HG03439 (cell line): Measurements from ENCODE around the gene EPS8L2.

ENCODE experiments used
- ATAC-seq: cut with Tn5 transposase; IDR thresholded peaks from one replicate; pipeline ENCODE4 v1.9.1; 2021; ENCODE audit warnings: mild to moderate bottlenecking, moderate library complexity; ENCODE audit not compliant: unreplicated experiment

The EPS8L2 gene

DNA sequence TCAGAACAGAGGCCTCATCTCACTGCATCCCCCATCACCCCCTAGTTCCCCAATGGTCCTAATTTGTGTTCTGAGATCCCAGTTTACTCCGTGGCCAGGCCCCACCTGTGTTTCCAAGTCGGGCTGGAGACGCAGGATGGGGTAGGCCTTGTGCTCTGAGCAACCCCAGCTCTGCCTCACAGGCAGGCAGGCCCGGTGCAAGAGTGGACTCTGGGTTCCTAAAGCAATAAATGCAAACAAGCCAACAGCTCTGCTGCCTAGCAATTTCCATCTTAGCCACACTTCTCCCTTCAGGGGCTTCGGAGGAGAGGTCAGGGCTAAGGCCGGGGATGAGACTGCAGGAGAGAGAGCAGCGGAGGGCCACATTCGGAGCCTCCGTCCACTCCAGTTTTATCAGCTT lies 2.5 kb upstream of the EPS8L2 start:
- no peak for ATAC-seq

DNA sequence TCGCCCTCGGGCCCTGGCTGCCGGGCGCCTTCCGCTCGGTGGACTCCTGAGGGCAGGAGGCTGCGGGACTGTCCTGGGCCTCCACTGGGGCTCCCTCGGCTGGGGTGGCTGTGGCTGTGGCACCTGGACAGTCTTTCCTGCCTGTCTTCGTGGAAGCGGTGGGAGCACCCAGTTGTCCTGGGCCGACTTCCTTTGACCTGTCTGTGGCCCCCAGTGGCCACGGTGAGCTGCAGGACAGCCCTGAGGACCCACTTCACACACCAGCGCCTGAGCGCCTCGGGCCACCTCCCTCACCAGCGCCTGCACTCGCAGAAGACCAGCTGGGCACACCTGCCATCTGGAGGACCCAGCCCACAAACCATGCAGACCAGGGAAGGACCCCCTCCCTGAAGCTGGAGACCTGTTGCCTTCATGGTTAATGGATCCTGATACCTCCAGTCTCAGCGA lies 1.8 kb upstream of the EPS8L2 start:
- ATAC-seq = no peak

DNA sequence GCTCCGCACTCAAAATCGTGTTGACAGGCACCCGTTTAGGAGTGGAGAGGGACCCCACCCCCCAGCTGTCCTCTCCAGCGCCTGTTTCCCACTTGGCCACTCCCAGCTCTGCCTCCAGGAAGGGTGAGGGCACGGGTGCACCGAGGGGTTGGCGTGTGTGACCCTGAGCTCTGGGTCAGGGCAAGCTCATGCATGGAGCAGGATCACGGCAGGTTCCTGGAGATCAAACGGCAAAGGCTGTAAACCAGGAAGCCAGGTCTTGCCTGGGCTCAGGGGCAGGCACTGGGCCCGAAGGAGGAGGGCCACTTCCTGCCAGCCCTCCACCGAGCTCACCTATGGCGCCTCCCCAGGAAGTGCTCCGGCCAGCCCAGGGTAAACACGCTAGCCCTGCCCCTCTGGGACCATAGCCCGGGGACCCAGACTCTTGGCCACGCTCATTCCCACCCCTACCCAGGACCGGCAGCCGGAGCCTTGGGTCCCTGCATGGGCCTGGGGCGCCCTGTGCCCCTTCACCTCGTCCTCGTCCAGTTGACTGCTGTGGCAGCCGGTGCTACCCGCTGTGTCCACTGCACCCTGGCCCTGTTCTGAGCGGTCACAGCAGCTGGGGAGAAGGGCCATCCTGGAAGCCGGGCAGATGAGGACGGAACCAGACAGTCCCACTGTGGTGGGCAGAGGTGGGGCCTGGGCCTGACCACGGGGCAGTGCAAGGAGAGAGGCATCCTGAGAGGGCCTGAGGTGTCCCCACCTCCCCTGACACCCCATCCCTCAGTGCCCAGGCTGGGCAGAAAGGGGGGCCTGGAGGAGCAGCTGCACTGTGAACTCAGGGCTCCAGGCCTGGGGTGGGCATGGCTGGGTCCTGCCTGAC lies 1.0 kb upstream of the EPS8L2 start:
- no peak for ATAC-seq

GRCh38 chr11:706439-706956 lies 467 bp downstream of the EPS8L2 start:
- ATAC-seq = no peak

DNA sequence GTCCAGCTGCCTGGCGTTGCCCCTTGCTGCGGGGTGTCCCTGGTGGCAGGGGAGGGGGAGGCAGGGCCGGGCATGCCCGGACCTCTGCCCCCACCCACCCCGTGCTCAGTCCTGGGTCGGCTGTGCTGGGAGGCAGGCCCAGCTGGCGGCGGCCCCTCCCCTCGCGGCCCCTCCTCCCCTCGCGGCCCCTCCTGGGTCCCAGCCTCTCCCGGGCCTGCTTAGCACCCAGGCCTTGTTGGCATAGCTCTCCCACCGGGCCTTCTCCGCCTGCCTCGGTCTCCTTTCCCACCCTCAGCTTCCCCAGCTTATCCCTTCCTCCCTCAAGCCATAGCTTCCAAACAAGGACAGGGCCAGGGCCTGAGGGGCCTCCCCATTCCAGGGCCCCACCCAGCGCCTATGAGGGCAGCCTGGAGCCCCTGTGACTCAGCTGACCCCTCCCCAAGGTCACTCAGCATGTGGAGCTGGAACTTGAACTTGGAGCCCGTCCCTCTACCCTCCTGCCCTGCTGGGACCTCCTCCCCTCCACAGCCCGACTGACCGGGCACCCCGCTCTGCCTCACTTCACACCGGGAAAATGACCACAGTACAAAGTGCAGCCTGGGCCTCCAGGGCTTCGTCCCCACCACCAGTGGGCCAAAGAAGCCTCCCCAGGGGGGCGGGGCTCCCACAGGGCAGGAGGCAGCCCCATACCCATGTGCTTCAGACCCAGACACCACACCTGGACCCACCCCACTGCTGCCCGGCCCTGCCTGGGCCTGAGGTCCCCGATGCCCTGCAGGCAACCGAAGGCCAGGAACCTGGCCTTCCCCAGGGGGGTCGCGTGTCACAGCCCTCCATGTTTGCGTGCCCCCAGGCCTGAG lies 1.2 kb downstream of the EPS8L2 start:
- ATAC-seq = no peak

DNA sequence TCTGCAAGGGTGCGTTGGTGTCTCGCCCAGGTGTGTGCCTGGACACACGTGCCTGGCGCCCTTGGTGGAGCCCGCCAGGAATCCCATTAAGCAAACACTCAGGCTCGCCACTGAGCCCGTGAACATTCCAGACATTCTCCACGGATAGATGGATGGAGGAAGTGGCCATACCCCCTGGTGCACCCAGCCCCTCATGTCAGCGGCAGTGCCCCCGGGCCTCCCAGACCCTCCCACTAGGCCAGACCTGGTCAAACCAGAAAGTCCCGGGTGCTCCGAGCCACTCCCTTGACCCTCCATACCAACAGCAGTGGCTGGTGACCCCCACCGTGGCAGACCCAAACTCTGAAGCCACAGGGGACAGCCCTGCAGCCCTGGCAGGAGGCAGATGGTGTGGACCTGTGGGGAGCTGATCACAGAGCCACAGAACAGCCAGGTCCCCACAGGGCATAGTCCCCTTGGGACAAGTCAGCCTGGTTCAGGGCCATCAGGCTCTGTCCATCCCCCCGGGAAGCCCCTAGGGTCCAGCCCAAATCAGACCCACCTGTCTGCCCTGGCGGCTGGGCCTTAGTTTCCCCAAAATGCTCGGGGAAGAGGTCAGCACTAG lies 1.9 kb downstream of the EPS8L2 start:
- no peak for ATAC-seq

- ATAC-seq = no peak
Measured at GRCh38 chr11:708511-708910, 2.5 kb downstream of the EPS8L2 start.

DNA sequence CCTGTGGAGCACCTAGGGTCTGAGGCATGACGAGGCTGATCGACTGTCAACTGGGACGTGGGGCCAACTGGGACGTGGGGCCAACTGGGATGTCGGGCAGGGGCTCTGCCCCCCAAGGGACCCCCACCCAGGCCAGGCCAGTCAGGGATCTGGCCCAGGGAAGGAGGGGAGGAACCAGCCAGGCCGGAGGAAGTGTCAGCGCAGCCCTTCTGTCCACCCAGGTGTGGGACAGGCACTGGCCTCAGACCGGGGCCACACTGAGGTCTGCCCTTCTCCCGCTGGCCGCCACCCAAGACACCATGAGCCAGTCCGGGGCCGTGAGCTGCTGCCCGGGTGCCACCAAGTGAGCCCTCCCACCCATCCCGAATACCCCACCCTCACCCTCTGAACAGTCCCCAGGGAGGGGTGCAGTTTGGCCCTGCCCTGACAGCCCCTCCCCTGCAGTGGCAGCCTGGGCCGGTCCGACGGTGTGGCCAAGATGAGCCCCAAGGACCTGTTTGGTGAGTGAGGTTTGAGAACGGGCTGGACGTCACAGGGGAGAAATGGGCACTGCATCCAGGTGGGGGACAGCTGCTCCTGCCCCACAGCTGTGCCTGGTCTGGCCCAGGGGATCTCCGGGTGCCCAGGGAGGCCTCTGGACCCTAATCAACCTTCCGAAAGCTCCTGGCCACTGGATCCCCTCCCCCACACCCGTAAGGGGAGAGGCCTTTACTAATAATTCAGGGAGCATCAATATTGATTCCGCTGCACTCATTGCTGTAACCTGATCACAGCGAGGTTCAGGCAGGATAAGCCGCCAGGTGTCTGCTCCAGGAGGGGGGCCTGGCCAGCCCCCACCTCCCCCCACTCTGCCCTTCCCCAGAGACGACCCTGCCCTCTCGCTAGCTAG lies 3.3 kb downstream of the EPS8L2 start:
- ATAC-seq = no peak

DNA sequence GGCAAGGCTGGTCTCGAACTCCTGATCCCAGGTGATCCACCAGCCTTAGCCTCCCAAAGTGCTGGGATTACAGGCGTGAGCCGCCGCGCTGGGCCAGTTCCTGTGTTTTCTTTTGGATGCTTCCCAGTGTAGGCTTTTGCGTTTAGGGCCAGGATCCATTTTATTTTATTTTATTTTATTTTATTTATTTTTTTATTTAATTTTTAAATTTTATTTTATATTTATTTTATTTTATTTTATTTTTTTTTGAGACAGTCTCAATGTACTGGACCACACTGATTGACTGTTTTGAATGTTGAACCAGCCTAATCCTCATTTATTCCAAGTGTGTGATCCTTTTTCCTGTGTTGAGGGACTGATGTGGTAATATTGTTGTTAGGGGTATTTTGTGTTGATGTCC lies 8.4 kb downstream of the EPS8L2 start:
- no peak for ATAC-seq

DNA sequence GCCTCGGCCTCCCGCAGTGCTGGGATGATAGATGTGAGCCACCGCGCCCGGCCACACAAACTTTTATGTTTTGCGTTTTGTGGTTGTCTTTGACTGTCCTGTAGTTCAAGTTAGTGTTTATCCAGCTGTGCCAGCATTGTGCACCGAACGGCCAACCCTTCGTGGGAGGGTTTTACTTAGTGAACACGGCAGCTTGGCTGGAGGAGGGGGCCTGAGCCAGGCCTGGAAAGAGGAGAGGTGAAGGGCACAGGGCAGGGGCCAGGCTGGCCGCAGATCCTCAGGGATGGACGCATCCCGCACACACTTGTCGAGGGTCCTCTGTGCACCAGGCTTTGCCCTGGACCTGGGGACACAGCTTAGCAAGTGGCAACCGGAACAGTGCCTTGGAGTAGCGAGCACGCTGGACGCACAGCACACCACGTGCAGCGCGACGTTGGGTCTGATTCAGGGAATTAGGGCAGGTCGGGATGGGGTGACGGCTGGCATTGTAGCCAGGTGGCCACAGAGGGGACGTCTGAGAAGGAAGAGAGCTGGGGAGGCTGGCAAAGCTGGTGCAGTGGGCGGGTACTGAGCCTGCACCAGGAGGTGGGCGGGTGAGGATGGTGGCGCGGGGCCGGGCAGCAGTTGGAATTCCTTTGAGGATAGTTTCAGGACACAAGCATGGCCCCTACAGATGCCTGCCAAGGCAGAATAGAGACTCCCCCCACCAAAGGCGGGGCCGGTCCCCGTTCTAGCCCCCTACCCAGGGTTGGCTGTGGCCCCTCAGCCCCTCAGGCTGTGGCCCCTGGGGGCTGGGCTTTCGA lies 13.4 kb downstream of the EPS8L2 start:
- ATAC-seq = no peak

DNA sequence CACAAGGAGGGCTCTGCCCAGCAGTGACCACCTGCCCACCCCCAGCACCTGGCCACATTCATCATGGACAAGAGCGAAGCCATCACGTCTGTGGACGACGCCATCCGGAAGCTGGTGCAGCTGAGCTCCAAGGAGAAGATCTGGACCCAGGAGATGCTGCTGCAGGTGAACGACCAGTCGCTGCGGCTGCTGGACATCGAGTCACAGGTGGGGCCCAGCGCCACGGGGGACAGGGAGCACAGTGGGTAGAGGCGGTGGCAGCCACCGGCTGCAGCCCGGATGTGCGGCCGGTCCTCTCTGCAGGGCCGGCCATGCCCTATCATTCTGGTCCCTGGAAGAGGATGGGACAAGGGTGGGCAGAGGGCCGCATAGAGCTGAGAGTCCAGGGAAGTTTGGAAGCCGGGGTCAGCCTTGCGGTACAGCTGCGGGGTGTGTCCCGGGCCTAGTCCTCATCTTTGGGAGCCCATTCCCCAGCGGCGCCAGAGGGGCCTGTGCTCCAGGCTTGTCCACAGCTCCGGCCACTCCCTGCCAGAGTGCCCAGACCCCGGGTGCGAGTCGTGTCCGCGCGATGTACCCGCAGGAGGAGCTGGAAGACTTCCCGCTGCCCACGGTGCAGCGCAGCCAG lies 14.1 kb downstream of the EPS8L2 start:
- ATAC-seq = no peak

- ATAC-seq = no peak
Measured at GRCh38 chr11:720642-721246, 14.7 kb downstream of the EPS8L2 start.

- no peak for ATAC-seq
Measured at GRCh38 chr11:721247-721740, 15.3 kb downstream of the EPS8L2 start.

DNA sequence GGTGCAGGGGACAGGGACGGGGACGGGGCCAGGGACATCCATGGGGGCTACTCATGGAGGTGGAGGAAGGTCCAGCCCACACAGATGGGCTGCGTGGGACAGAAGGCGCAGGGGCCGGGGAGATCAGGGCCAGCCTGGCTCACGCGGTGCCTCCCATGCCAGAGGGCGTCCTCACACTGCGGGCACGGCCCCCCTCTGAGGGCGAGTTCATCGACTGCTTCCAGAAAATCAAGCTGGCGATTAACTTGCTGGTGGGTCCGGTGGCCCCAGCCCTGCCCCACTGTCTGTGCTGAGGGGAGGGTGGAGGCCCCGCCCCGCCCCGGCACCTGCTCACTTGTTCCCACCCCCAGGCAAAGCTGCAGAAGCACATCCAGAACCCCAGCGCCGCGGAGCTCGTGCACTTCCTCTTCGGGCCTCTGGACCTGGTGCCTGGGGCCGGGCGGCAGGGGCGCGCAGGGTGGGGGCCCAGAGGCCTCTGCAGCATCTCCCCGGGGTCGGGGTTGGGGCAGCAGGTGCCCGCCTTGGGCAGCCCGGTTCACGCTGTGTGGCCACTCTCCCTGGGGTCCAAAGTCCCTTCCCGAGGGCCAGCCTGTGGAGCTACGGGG lies 15.8 kb downstream of the EPS8L2 start:
- no peak for ATAC-seq

GRCh38 chr11:722346-722811 lies 16.3 kb downstream of the EPS8L2 start:
- ATAC-seq = no peak

DNA sequence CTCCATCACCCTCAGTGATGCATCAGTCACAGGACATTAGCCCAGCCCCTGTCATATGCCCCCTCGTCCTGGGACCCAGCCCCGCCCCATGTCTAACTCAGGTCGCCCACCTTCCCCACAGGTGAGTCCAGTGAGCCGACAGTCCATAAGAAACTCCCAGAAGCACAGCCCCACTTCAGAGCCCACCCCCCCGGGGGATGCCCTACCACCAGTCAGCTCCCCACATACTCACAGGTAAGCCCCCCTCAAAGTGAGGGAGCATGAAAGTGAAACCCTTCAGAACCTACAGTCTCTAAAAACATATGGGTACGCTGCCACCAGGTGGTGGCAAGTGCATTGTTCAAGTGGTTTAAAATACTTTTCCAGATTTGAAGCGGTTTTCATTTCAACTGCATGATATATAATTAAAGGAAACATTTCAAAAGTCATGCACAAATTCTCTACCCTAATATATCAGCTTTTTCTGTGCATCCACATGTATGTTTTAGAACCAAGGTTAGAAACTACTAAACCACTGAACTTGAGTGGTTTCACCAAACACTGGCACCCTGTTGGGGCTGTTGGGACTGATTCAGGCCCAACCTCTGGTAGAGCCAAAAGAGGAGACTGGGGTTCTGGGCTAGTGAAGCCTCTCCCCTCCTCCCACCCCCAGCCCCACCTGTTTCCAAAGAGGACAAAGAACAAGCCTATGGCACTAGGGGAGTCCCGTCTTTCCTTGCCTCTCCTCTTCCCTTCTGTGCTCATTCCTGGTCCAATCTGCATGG lies 17.3 kb downstream of the EPS8L2 start:
- ATAC-seq = no peak
